ENCODE data around the gene RBFA. TPM values are rescaled to one million over a fixed set of nuclear protein-coding genes. Genes with fewer than 3 reads are reported as not detected.

Gene RBFA
- total RNA-seq, 1 donor from 2014 or later = 35.3 TPM

GRCh38 chr18:80050797-80051196, 16.6 kb downstream of the RBFA start:
- H3K36me3 Mint-ChIP-seq = peaks cover 45% of the 10 kb centered on the region
- H3K4me1 Mint-ChIP-seq = no peaks in the 10 kb centered on the region
- DNase-seq (ENCODE audit: low spot score in 2 of 2, unreplicated experiment in 2 of 2) = no peak
- H3K27ac Mint-ChIP-seq = no peak overlapping the region
- peaks cover 45% of the 10 kb centered on the region for H3K9me3 Mint-ChIP-seq
- no peak overlapping the region for H3K4me3 Mint-ChIP-seq
- H3K27me3 Mint-ChIP-seq (ENCODE audit: low read depth) = no peaks in the 10 kb centered on the region
- TF ChIP-seq, protein P1, sequence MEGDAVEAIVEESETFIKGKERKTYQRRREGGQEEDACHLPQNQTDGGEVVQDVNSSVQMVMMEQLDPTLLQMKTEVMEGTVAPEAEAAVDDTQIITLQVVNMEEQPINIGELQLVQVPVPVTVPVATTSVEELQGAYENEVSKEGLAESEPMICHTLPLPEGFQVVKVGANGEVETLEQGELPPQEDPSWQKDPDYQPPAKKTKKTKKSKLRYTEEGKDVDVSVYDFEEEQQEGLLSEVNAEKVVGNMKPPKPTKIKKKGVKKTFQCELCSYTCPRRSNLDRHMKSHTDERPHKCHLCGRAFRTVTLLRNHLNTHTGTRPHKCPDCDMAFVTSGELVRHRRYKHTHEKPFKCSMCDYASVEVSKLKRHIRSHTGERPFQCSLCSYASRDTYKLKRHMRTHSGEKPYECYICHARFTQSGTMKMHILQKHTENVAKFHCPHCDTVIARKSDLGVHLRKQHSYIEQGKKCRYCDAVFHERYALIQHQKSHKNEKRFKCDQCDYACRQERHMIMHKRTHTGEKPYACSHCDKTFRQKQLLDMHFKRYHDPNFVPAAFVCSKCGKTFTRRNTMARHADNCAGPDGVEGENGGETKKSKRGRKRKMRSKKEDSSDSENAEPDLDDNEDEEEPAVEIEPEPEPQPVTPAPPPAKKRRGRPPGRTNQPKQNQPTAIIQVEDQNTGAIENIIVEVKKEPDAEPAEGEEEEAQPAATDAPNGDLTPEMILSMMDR (IDR thresholded peaks at IDR 0.05; ENCODE audit: unreplicated experiment) = no peak

- Mint-ChIP-seq H3K4me3 (no peak overlapping the region), H3K27me3 (ENCODE audit: low read depth) (no peaks in the 10 kb centered on the region), H3K36me3 (peaks cover 46% of the 10 kb centered on the region), H3K27ac (no peak overlapping the region), H3K9me3 (peaks cover 86% of the 10 kb centered on the region), H3K4me1 (no peaks in the 10 kb centered on the region)
- no peak for DNase-seq (ENCODE audit: low spot score in 2 of 2, unreplicated experiment in 2 of 2)
- TF ChIP-seq, protein P1 (IDR thresholded peaks at IDR 0.05; ENCODE audit: unreplicated experiment) = no peak
Observed at GRCh38 chr18:80056095-80056494, 21.9 kb downstream of the RBFA start.

GRCh38 chr18:80059945-80060344, 25.7 kb downstream of the RBFA start:
- H3K27ac Mint-ChIP-seq = no peak overlapping the region
- H3K9me3 Mint-ChIP-seq = peaks cover 69% of the 10 kb centered on the region
- peaks cover 33% of the 10 kb centered on the region for H3K36me3 Mint-ChIP-seq
- H3K27me3 Mint-ChIP-seq (ENCODE audit: low read depth) = no peaks in the 10 kb centered on the region
- no peak for DNase-seq (ENCODE audit: low spot score in 2 of 2, unreplicated experiment in 2 of 2)
- no peak overlapping the region for H3K4me3 Mint-ChIP-seq
- H3K4me1 Mint-ChIP-seq = no peaks in the 10 kb centered on the region
- TF ChIP-seq, protein P1 (IDR thresholded peaks at IDR 0.05; ENCODE audit: unreplicated experiment) = no peak

GRCh38 chr18:80065705-80066104, 31.5 kb downstream of the RBFA start:
- Mint-ChIP-seq H3K4me1 (no peaks in the 10 kb centered on the region), H3K27me3 (ENCODE audit: low read depth) (no peaks in the 10 kb centered on the region), H3K36me3 (peaks cover 12% of the 10 kb centered on the region), H3K27ac (no peak overlapping the region), H3K4me3 (no peak overlapping the region), H3K9me3 (peaks cover 15% of the 10 kb centered on the region)
- TF ChIP-seq, protein P1 (IDR thresholded peaks at IDR 0.05; ENCODE audit: unreplicated experiment) = no peak
- no peak for DNase-seq (ENCODE audit: low spot score in 2 of 2, unreplicated experiment in 2 of 2)

- no peak overlapping the region for H3K4me3 Mint-ChIP-seq
- peaks cover 10% of the 10 kb centered on the region for H3K9me3 Mint-ChIP-seq
- TF ChIP-seq, protein P1 (IDR thresholded peaks at IDR 0.05; ENCODE audit: unreplicated experiment) = no peak
- no peaks in the 10 kb centered on the region for H3K4me1 Mint-ChIP-seq
- DNase-seq (ENCODE audit: low spot score in 2 of 2, unreplicated experiment in 2 of 2) = no peak
- peaks cover 11% of the 10 kb centered on the region for H3K36me3 Mint-ChIP-seq
- H3K27me3 Mint-ChIP-seq (ENCODE audit: low read depth) = no peaks in the 10 kb centered on the region
- H3K27ac Mint-ChIP-seq = no peak overlapping the region
Observed at GRCh38 chr18:80067321-80067720, 33.1 kb downstream of the RBFA start.

DNA sequence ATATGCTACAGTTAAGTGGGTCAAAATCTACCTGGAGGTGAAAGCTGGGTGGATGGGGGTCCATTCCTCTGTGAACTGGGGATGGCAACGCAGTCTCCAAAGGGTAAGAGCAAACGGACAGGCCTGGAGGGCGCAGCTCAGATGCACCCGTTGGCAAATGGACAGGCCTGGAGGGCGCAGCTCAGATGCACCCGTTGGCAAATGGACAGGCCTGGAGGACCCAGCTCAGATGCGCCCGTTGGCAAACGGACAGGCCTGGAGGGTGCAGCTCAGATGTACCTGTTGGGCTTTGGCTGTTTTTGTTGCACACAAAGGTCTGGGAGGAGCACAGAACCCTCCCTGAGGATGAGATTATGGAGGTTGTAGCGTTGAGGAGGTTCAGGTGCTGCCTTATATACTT, 33.7 kb downstream of the RBFA start:
- Mint-ChIP-seq H3K36me3 (peaks cover 9% of the 10 kb centered on the region), H3K9me3 (peaks cover 5% of the 10 kb centered on the region), H3K4me3 (no peak overlapping the region), H3K27me3 (ENCODE audit: low read depth) (no peaks in the 10 kb centered on the region), H3K27ac (no peak overlapping the region), H3K4me1 (no peaks in the 10 kb centered on the region)
- TF ChIP-seq, protein P1 (IDR thresholded peaks at IDR 0.05; ENCODE audit: unreplicated experiment) = no peak
- DNase-seq (ENCODE audit: low spot score in 2 of 2, unreplicated experiment in 2 of 2) = no peak
